Subcutaneous abdominal adipose tissue (tissue), 5 donors: ENCODE results near the gene LAMTOR1.

Experiments used
- H3K27ac ChIP-seq: one replicate; pipeline ENCODE4 v1.7.0; 2013; ENCODE audit warnings: low read depth, mild to moderate bottlenecking, inconsistent platforms, low read length, moderate library complexity
- H3K27me3 ChIP-seq, 5 donors: one replicate each; pipeline ENCODE4 v1.7.0; 2013; ENCODE audit warnings: low read length in 5 of 5, inconsistent platforms in 1 of 5; ENCODE audit not compliant: control insufficient read depth in 5 of 5, insufficient read depth in 4 of 5
- H3K36me3 ChIP-seq, 5 donors: one replicate each; pipeline ENCODE4 v1.7.0; 2013; ENCODE audit warnings: low read length in 5 of 5; ENCODE audit not compliant: control insufficient read depth in 5 of 5, insufficient read depth in 5 of 5
- H3K4me1 ChIP-seq, 5 donors: one replicate each; pipeline ENCODE4 v1.7.0; 2013; ENCODE audit warnings: low read length in 5 of 5, mild to moderate bottlenecking in 3 of 5, moderate library complexity in 1 of 5; ENCODE audit not compliant: control insufficient read depth in 5 of 5, insufficient read depth in 5 of 5
- H3K4me3 ChIP-seq, 5 donors: one replicate each; pipeline ENCODE4 v1.7.0; 2013; ENCODE audit warnings: low read length in 5 of 5, low read depth in 1 of 5
- H3K9ac ChIP-seq, 5 donors: one replicate each; pipeline ENCODE4 v1.7.0; 2013; ENCODE audit warnings: low read length in 5 of 5, mild to moderate bottlenecking in 4 of 5, moderate library complexity in 3 of 5
- H3K9me3 ChIP-seq, 5 donors: one replicate each; pipeline ENCODE4 v1.7.0; 2013; ENCODE audit warnings: low read length in 5 of 5; ENCODE audit not compliant: control insufficient read depth in 5 of 5
- donor health status: healthy.
- donor health status: healthy.
- donor health status: healthy.
- donor health status: healthy.
- donor health status: healthy.

LAMTOR1 gene

GRCh38 chr11:72072348-72072747 lies 30.7 kb downstream of the LAMTOR1 start:
- H3K4me3 ChIP-seq: no peak overlapping the region
- H3K27ac ChIP-seq: no peak overlapping the region
- H3K36me3 ChIP-seq: peaks cover 0 to 3% (median 0%) of the 10 kb centered on the region in 5 donors
- no peaks in the 10 kb centered on the region for H3K27me3 ChIP-seq
- no peaks in the 10 kb centered on the region for H3K9me3 ChIP-seq
- H3K4me1 ChIP-seq: peaks cover 2 to 41% (median 31%) of the 10 kb centered on the region in 5 donors
- no peak overlapping the region for H3K9ac ChIP-seq

DNA sequence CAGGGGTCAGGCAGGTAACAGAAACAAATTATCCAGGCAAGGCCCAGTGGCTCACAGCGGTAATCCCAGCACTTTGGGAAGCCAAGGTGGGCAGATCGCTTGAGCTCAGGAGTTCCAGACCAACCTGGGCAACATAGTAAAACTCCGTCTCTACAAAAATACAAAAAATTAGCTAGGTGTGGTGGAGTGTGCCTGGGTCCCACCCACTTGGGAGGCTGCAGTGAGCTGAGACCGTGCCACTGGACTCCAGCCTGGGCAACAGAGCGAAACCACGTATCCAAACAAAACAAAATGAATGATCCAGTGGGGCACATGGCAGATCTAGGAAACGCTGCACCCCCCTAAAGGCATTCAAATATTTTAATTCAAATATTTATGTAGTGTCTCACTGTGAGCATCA lies 32.6 kb downstream of the LAMTOR1 start:
- Histone ChIP-seq H3K9me3 (no peaks in the 10 kb centered on the region), H3K4me1 (peaks cover 5 to 53% (median 43%) of the 10 kb centered on the region in 5 donors), H3K9ac (peak overlapping the region in 4 of 5 donors; percentile 30 to 74 (median 53)), H3K36me3 (peaks cover 0 to 3% (median 0%) of the 10 kb centered on the region in 5 donors), H3K27ac (peak overlapping the region; percentile 98), H3K27me3 (no peaks in the 10 kb centered on the region), H3K4me3 (peak overlapping the region in 1 of 5 donors; percentile 12)

DNA sequence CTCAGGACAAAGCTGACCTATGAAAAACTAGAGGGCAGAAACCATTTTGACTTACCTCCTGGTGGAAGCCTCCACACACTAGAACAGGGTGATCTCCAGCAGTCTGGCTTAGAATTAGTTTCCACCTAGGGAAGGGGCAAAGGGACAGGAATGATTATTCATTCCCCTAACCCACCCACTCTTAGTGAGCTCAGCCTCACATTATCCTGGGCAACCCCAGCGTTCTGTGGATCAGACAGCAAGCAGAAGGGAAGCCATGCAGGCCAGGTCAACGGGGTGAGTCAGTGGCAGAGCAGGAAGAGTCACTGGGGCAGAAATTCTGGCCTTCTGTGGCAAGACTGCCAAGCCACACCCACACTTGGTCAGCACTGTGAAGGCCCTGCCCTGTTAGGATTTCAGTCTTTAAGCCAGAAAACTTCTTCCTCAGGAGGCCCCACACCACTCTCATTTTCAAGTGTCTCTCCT lies 33.3 kb downstream of the LAMTOR1 start:
- H3K4me3 ChIP-seq: peak overlapping the region in 1 of 5 donors; percentile 32
- peaks cover 5 to 53% (median 43%) of the 10 kb centered on the region in 5 donors for H3K4me1 ChIP-seq
- H3K27ac ChIP-seq: peak overlapping the region; percentile 98
- no peaks in the 10 kb centered on the region for H3K9me3 ChIP-seq
- no peaks in the 10 kb centered on the region for H3K27me3 ChIP-seq
- peak overlapping the region; percentile 30 to 74 (median 57) for H3K9ac ChIP-seq
- peaks cover 0 to 3% (median 0%) of the 10 kb centered on the region in 5 donors for H3K36me3 ChIP-seq

DNA sequence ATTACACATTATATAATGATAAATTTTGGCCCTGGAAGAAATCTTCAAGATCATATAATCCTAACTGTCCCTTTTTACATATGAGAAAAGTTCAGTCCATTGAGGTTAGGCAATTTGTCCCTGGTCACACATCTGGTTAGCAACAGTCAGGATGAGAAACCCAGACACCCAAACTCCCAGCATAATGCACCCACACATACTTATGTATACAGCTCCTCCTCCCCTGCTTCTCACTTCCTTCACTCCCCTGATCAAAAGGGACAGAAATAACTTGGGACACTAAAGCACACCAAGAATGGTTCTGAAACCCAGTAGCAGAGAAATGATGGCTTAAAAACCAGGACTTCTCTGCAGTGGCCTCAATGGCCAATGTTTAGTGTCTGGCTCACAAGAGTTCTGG lies 33.9 kb downstream of the LAMTOR1 start:
- H3K9me3 ChIP-seq: no peaks in the 10 kb centered on the region
- H3K4me1 ChIP-seq: peaks cover 5 to 53% (median 43%) of the 10 kb centered on the region in 5 donors
- H3K4me3 ChIP-seq: peak overlapping the region in 3 of 5 donors; percentile 7 to 44 (median 32)
- peak overlapping the region; percentile 98 for H3K27ac ChIP-seq
- H3K27me3 ChIP-seq: no peaks in the 10 kb centered on the region
- peaks cover 0 to 3% (median 0%) of the 10 kb centered on the region in 5 donors for H3K36me3 ChIP-seq
- peak overlapping the region; percentile 30 to 74 (median 57) for H3K9ac ChIP-seq

GRCh38 chr11:72067676-72068075 lies 35.4 kb downstream of the LAMTOR1 start:
- H3K4me1 ChIP-seq: peaks cover 5 to 53% (median 43%) of the 10 kb centered on the region in 5 donors
- H3K36me3 ChIP-seq: peaks cover 0 to 5% (median 0%) of the 10 kb centered on the region in 5 donors
- no peaks in the 10 kb centered on the region for H3K9me3 ChIP-seq
- H3K9ac ChIP-seq: no peak overlapping the region
- no peak overlapping the region for H3K4me3 ChIP-seq
- H3K27me3 ChIP-seq: no peaks in the 10 kb centered on the region
- H3K27ac ChIP-seq: peak overlapping the region; percentile 98

DNA sequence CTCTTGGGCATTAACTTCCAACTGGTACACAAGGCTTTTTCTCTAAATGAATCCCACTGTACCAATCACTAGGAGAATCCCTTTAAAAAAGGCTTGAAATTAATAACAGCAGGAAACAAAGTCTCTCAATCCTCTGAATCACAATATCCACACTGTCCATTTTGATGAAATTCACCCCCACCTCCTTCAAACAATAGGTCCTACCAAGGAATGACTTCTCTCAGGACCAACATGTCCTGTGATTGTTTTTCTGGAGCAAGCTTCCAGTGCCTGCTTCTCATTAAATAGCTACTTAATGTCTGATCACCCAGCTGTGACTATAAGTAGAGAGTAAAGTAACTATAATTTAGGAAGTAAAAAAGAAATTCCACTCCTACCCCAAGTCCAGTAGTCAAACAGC lies 35.8 kb downstream of the LAMTOR1 start:
- Histone ChIP-seq H3K4me3 (peak overlapping the region in 1 of 5 donors; percentile 17), H3K4me1 (peaks cover 5 to 49% (median 39%) of the 10 kb centered on the region in 5 donors), H3K27ac (peak overlapping the region; percentile 98), H3K27me3 (no peaks in the 10 kb centered on the region), H3K9ac (peak overlapping the region in 3 of 5 donors; percentile 12 to 72 (median 48)), H3K36me3 (peaks cover 0 to 5% (median 0%) of the 10 kb centered on the region in 5 donors), H3K9me3 (no peaks in the 10 kb centered on the region)

DNA sequence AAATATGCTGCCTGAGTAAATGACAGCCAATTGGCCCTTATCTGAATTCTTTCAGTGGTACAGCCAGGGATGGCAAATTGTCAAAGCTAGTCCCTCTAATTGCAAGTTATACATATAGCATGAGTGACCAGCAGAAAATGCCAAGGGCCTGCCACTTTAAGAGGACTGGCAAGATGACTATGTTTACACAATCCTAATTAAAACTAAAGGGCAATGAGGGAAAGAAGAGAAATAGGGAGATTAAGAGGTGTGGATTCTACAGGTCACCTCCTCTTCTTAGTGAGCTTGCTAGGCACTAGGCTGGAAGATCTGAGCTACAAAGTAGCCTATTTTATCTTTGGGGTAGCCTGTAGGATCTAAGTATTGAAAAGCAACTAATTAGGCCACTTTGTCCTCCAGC lies 36.2 kb downstream of the LAMTOR1 start:
- Histone ChIP-seq H3K9me3 (no peaks in the 10 kb centered on the region), H3K4me3 (peak overlapping the region in 1 of 5 donors; percentile 17), H3K9ac (peak overlapping the region in 3 of 5 donors; percentile 12 to 72 (median 48)), H3K27me3 (no peaks in the 10 kb centered on the region), H3K27ac (peak overlapping the region; percentile 98), H3K4me1 (peaks cover 5 to 45% (median 39%) of the 10 kb centered on the region in 5 donors), H3K36me3 (peaks cover 0 to 5% (median under 1%) of the 10 kb centered on the region in 5 donors)

DNA sequence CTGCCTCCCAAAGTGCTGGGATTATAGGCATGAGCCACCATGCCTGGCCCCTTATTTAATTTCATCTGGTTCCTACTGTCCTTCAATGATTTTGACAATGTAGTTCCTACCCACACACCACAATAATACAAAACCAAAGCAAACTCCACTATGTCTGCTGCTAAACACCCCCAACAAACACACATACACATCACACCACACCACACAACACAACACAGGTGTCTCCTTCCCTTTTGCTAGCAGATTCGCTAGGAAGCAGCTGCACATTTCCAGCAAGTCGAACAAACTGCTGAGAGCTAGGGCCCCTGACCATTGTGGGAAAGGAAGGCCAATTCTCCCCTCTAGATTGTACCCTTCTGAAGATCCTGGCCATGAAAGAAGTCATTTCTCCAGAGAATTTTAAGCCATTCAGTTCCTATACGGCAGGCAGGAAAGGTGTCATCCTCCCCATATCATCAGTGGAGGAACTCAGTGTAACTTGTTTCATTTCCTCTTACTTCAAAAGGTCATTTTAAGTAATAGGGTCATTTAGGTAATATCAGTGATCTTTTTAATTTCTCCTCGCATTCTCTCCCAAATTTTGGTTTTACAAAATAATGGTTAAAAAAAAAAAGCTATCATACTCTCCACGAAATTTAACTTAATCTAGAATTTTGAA lies 41.2 kb downstream of the LAMTOR1 start:
- Histone ChIP-seq H3K9ac (no peak overlapping the region), H3K27ac (no peak overlapping the region), H3K36me3 (peaks cover 0 to 18% (median 2%) of the 10 kb centered on the region in 5 donors), H3K4me1 (peaks cover 2 to 8% (median 8%) of the 10 kb centered on the region in 5 donors), H3K4me3 (no peak overlapping the region), H3K9me3 (no peaks in the 10 kb centered on the region), H3K27me3 (no peaks in the 10 kb centered on the region)

DNA sequence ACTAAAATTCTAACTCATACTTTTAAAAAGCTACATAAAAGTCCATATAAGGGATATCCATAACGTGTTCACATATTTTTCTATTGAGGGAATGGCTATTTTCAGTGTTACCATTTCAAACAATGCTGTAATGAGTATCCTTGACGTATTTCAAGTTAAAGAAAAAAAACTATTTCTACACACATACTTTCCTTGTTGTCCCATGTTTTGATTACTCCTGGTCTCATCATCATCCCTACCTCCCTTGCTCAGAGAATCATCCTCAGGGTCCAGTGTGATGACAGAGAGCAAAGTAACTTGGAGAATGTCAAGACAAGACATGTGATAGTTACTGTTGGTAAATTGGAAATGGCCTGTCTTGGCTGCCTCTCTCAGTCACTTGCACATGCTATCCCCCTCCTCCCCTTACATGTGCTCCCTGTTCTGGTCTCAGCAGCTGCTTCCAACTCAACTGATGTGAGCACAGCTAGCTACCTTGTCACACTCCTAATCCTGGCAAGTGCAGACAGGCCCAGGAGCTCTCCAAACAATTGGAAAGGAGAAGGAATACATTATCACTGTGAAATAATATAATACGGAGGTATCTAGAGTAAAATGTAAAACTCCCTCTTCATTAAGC lies 44.6 kb downstream of the LAMTOR1 start:
- Histone ChIP-seq H3K9ac (no peak overlapping the region), H3K27ac (no peak overlapping the region), H3K36me3 (peaks cover 0 to 18% (median 2%) of the 10 kb centered on the region in 5 donors), H3K4me1 (no peaks in the 10 kb centered on the region), H3K4me3 (no peak overlapping the region), H3K9me3 (no peaks in the 10 kb centered on the region), H3K27me3 (no peaks in the 10 kb centered on the region)
